Middle frontal gyrus (tissue), 1 donor: ENCODE data around the gene G2E3.
"Not testable (repeated sequence)": the region's sequence is repeated elsewhere in the genome, so short reads cannot be mapped to it uniquely, and the experiment has no call there.

Experiments
- DNase-seq: peaks from one replicate; pipeline ENCODE4 v3.0.0-alpha.2; 2015; ENCODE audit warnings: low spot score; ENCODE audit errors: extremely low spot score

G2E3 gene

DNA sequence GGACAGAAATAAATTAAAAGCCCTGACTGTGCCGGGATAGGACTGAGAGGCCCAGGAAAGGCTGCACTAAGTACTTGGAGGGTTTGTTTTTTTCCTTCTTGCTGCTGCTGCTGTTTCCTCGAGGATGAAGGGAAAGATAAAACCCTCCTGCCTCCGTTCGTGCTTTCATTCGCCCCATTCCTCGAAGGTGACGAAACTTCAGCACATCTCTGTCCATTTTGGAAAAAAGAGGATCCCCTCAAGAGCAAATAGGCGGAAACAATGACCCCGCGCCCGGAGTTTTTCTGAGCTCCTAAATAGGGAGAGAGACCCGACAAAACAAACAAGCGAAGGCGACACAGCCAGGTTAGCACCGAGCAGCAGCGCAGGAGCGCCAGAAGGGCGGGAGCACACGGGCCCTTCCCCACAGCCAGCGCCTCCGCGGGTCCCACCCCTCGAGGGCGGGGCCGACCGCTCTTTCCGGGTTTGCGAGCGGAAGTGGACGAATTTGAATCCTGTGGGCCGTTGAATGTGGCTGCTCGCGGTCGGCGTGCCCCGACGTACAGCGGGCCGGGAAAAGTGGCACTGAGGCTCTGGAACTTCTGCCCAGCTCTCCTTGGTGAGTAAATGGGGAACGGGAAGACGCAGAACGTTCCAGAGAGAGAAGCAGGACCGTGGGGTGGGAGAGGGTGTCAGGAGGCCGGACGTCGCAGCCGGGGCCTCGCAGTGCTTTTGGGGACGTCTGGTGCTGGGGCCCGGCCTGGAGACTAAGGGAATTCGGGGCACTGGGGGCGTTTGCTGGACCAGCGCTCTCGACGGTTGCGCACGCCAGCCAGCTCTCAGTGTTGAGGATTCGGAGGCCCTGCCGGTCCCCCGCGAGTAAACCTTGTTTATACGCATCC, at the start of gene G2E3:
G2E3 (plus strand) TSS at position 484 of the 881 bp plus-strand sequence. CDS start 21,922 bp downstream, outside the sequence.
- peak; percentile 68 for DNase-seq

DNA sequence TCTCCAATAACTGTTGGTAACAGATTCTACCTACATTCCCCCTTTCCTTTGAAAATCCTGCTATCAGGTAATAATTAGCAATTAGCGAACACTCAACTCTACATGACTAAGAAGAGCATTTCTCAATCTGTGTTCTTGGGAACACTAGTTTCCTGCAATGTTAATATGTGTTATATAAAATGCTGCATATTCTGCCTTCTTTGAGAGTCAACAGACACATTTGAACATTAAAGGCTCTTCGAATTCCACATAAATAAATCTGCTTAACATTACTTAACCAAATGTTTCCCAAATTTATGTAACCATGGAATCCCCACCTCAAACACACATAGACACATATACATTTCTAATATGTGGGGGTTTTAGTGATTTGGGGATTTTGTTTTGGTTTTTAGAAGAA, 41.2 kb upstream of the G2E3 start:
- no peak for DNase-seq

DNA sequence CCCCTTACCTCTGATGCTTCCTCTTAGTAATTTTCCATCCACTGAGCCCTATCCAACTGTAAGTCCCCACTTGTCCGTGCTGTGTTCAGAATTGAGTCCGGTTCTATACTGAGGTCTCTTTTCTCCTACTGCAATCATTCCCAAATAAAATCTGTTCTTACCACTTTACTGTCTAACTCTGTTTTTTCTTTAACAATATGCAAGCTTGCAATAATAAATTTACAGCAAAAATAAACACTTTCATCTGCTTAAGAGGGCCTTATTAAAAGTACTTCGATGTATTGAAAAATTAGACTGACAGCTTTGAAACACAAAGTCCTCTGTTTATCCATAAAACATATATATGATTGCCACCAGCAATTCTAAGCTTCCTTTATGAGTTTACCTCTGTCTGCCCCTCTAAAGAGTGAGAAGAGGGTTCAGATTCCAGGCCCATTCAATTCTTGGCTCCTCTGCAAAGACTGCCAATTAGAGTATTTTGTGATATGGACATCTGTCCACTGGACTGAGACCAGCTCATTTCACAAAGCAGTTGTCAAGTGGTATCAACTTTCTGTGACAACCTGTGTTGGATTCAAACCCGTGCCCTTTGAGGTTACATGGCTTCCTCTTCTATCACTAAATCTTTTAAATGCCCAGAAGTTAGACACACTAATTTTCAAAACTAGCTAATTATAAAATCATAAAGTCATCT, 39.9 kb upstream of the G2E3 start:
- no peak for DNase-seq

- DNase-seq, result no peak
These were observed 39.0 kb upstream of the G2E3 start for GRCh38 chr14:30519961-30520360.

- DNase-seq, result no peak
These were observed 38.4 kb upstream of the G2E3 start for GRCh38 chr14:30520536-30520935.

GRCh38 chr14:30521899-30522736, 36.8 kb upstream of the G2E3 start:
- peak; percentile 27 for DNase-seq

GRCh38 chr14:30525833-30526232, 33.1 kb upstream of the G2E3 start:
- DNase-seq, result no peak

DNA sequence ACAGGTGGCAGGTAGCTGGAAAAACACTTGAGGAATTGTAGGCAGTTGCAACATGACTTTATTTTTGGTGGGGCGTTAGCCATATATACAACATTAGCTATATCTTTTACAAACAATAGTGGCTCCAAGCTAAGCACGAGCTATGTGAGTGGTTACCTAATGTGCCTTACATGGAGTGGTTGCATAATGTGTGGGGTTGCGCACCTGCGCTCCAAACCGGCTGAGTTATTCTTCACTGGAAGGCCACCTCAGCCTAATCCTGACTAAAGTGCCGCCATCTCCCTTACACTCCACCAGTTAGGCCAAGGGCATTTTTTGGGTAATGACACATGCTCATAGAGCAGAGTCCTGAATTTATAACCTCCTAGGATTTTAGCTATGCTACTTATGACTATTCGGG, 31.8 kb upstream of the G2E3 start:
- no peak for DNase-seq

- DNase-seq, result no peak
These were observed 30.8 kb upstream of the G2E3 start for GRCh38 chr14:30528119-30528518.

DNA sequence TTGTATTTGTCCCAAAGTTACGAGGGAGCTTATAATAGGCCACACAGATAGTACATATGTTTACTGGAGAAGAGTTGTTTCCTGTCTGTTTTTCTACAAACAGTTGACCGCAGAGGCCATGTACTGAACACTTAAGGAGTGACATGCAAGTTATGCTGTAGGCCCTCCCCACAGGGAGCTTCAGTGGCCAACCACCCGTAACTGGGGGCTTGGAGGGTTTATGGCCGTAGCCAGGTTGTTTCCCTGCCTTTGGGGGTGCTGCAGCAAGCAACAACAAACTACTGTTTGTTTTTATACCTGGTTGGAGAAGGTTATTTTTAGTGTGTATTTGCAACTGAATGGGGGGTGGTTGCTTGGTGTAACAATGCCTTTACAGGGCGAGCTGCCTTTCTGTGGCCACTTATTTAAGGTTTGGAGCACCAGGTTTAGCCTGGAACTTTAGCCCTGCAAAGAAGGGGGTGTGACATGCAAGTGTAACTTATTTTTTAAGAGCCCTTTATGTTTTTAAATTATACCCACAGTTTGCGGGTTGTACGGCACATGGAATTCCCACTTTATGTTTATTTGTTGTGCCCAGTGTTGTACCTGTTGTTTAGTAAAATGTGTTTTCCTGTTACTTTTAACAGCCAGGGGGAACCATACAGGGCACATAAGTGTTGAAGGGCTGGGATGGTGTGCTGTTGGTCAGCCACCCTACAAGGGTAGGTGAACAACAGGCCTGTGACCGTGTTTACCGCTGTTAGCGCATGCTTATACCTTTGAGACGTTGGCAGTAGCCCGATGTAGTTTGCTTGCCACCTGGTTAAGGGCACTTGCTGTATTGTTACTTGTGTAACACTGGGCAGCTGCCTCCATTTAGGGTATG, 29.9 kb upstream of the G2E3 start:
- no peak for DNase-seq

- DNase-seq, result no peak
These were observed 26.7 kb upstream of the G2E3 start for GRCh38 chr14:30532264-30532663.

DNA sequence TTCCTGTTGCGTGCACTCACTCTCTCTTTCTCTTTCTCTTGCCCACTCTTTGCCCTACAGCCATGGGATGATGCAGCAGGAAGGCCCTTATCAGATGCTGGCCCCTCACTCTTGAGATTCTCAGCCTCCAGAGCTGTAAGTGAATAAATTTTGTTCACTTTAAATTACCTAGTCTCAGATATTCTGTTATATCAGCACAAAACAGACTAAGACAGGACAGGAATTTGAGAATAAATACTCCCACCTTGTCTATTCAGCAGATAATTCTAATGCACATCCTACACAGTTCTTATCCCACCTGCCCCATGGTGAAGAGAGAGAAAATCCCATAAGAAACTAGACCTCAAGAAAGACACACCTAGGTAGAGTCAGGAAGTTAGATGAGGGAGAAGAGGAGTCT, 25.8 kb upstream of the G2E3 start:
- DNase-seq, result no peak

- DNase-seq, result no peak
These were observed 17.6 kb upstream of the G2E3 start for GRCh38 chr14:30541318-30541717.

DNA sequence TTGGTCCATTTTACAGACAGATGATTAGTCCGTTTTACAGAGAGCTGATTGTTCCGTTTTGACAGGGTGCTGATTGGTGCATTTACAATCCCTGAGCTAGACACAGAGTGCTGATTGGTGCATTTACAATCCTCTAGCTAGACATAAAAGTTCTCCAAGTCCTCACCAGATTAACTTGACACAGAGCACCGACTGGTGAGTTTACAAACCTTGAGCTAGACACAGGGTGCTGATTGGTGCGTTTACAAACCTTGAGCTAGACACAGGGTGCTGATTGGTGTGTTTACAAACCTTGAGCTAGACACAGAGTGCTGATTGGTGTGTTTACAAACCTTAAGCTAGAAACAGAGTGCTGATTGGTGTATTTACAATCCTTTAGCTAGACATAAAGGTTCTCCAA, 12.2 kb upstream of the G2E3 start:
- DNase-seq, result not testable (repeated sequence)

DNA sequence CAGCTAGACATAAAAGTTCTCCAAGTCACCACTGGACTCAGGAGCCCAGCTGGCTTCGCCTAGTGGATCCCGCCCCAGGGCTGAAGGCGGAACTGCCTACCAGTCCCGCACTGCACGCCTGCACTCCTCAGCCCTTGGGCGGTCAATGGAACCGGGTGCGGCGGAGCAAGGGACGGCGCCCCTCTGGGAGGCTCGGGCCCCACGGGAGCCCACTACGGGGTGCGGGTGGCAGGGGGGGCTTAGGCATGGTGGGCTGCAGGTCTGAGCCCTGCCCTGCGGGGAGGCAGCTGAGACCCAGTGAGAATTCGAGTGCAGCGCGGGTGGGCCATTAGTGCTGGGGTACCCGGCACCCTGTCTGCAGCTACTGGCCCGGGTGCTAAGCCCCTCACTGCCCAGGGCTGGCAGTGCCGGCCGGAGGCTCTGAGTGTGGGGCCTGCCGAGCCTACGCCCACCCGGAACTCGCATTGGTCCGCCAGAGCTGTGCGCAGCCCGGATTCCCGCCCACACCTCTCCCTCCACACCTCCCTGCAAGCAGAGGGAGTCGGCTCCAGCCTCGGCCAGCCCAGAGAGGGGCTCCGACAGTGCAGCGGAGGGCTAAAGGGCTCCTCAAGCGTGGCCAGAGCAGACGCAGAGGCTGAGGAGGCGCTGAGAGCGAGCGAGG, 11.4 kb upstream of the G2E3 start:
- DNase-seq, result no peak

DNA sequence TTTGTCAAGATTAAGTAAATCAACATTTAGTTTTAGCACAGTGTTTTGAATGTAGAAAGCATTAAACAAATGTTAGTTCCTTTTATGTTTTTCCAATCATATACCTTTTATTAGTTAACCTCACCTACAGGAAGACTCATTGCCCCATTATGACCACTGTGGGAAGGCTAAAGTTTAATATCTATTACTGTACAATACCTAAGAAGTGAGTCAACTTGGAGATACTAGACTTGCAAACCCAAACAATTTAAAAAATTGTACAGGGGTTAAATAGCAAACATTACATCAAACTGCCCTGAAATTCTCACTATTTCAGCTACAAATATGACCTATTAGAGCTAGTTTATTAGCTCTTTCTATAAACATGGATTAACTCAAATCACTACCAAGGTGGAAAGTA, 8.6 kb upstream of the G2E3 start:
- DNase-seq, result no peak

DNA sequence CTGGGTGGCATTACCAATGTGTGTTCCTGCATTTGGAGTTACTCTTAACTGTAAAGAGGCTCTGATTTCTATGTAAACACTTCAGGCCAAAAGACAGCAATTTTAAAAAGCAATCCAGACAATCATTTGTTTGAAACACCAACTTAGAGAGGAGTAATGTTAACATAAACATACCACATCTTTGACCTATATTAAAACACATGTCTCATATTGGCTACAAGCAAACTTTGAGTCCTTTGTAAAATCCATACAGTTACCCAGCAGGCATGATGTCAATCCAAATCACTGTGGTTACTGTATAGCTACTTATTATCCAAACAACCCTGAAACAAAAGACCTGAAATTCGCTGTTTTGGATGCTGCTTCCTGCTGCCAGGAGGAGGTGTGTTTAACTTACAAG, 7.5 kb upstream of the G2E3 start:
- DNase-seq, result no peak

- no peak for DNase-seq
These were observed 5.5 kb upstream of the G2E3 start for GRCh38 chr14:30553311-30553989.

DNA sequence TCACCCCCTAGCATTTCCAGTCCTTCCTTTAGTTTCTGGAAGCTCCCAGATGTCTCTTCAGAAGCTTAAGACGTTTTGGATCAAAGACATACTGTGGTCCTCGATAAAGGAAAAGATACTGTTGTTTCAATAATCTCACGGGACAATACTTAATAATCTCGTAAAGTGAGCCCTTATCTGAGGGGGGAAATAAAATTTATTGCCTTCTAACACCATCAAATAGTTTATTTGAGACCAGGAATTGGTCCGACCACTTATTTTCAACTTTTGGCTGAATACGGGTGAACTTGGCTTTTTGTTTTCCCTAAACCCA, 640 bp upstream of the G2E3 start:
- DNase-seq, result no peak

DNA sequence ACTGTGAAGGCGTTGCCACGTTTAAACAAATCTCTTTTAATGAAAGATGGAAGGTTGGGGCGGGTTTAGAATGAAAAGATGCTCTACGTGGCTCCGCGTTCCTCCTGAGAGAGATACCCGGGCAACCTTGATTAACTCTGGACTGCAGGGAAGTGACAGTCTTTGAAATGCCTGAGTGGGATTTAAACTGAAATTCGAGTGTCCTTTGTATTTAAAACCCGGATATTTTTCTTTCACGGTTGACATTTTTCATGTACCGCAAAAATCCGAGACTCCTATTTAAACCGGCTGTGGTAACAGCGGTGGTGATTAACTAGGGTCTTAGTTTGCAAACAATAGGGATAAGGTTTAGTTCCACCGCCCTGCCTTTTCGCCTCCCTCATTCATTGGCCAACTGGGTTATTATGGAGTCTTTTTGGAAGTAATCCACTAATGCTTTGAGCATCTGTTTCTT, 707 bp downstream of the G2E3 start:
- no peak for DNase-seq
